ENCODE results near the gene MTPN. TPM values are rescaled to one million over a fixed set of nuclear protein-coding genes. Genes with fewer than 3 reads are reported as not detected.

Gene MTPN
- polyA plus RNA-seq, 3 donors = 73.6 to 156 (median 142) TPM

DNA sequence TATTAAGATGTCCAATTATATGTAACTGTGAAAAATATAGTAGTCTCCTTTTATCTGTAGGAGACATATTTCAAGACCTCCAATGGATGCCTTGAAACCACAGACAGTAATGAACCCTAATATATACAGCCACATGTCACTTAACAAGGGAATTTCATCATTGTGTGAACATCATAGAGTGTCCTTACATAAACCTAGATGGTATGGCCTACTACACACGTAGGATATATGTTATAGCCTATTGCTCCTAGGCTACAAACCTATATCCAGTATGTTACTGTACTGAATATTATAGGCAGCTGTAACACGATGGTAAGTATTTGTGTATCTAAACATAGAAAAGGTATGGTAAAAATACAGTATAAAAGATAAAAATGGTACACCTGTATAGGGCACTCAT, 32.4 kb downstream of the MTPN start:
- Histone ChIP-seq H3K79me2 (ENCODE audit: insufficient read depth, low read length) (peaks cover 93% of the 10 kb centered on the region), H3K4me3 (replicated peaks in 1 of 3; ENCODE audit: low read depth in 2 of 3, low read length in 3 of 3) (no peak overlapping the region), H3K4me1 (ENCODE audit: control insufficient read depth in 1 of 2, insufficient read depth in 2 of 2, low read length in 2 of 2) (no peaks in the 10 kb centered on the region), H3K27me3 (ENCODE audit: control insufficient read depth in 2 of 2, insufficient read depth in 2 of 2, low read length in 2 of 2) (no peaks in the 10 kb centered on the region), H3K36me3 (replicated peaks in 1 of 2; ENCODE audit: control insufficient read depth in 1 of 2, insufficient read depth in 2 of 2, low read length in 2 of 2) (peaks cover 42 to 78% of the 10 kb centered on the region in 2 donors), H2AFZ (ENCODE audit: insufficient read depth, low read depth, low read length, poor library complexity, severe bottlenecking) (no peak overlapping the region), H3K4me2 (replicated peaks; ENCODE audit: extremely low read depth, low read length, poor library complexity, severe bottlenecking) (no peak overlapping the region), H3K27ac (ENCODE audit: low read depth in 1 of 2, low read length in 2 of 2) (no peak overlapping the region), H3K9ac (ENCODE audit: insufficient read depth, low read length, poor library complexity, severe bottlenecking) (no peak overlapping the region), H4K20me1 (ENCODE audit: insufficient read depth, low read length) (peaks cover 100% of the 10 kb centered on the region), H3K9me3 (replicated peaks in 1 of 2; ENCODE audit: control insufficient read depth in 1 of 2, insufficient read depth in 1 of 2, low read length in 2 of 2) (no peaks in the 10 kb centered on the region)
- Mint-ChIP-seq H3K27ac (no peak overlapping the region), H3K4me1 (peaks cover 3% of the 10 kb centered on the region), H3K9me3 (no peaks in the 10 kb centered on the region), H3K4me3 (no peak overlapping the region), H3K36me3 (peaks cover 43 to 44% of the 10 kb centered on the region in 2 donors), H3K27me3 (ENCODE audit: low read depth in 3 of 3) (no peaks in the 10 kb centered on the region)
- TF ChIP-seq, protein P1, sequence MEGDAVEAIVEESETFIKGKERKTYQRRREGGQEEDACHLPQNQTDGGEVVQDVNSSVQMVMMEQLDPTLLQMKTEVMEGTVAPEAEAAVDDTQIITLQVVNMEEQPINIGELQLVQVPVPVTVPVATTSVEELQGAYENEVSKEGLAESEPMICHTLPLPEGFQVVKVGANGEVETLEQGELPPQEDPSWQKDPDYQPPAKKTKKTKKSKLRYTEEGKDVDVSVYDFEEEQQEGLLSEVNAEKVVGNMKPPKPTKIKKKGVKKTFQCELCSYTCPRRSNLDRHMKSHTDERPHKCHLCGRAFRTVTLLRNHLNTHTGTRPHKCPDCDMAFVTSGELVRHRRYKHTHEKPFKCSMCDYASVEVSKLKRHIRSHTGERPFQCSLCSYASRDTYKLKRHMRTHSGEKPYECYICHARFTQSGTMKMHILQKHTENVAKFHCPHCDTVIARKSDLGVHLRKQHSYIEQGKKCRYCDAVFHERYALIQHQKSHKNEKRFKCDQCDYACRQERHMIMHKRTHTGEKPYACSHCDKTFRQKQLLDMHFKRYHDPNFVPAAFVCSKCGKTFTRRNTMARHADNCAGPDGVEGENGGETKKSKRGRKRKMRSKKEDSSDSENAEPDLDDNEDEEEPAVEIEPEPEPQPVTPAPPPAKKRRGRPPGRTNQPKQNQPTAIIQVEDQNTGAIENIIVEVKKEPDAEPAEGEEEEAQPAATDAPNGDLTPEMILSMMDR (IDR thresholded peaks at IDR 0.05) = no peak
- no peak for DNase-seq
- no CpG with 5 or more reads among the region's 2 CpGs for WGBS (ENCODE audit: insufficient coverage)
- intact Hi-C loops (cut with micrococcal nuclease) = loop anchor here in 1 of 2 donors (5.0 kb wide), 1 partner anchor 33 kb away; the partner anchor contains the start of gene MTPN

DNA sequence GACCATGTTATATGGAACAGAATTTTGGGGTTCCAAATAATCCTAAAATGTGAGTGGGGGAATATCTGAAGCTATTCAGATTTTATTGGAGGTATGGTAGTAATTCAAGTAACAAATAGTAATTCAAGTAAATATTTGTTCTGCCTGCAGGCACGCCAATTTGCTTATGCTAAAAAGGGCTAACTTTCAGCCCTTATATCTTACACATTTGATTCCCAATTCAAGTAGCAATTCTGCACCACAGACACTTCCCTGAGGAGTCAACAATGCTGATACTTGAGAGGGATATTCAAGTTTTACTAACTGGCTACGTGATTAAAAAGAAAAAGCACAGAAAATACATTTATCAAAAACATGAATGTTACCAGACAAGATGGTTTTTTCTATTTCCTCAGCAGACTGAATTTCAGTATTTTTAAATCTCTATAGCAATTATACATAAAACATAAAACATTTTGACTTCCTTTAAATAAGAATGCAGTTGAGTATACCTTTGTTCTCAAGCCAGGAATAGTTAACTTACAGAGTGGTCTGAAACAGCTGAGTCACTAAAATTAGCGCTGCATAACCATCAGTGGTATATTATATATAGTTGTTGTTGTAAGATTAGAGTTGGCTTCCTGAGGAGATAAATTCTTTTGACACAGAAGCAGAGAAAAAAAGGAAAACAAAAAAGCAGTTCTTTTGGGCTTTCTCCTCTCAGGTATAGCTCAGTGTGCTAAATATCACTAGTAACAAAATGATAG, 33.9 kb downstream of the MTPN start:
- peaks cover 99% of the 10 kb centered on the region for H4K20me1 ChIP-seq (ENCODE audit: insufficient read depth, low read length)

More for the DNA sequence above, 33.9 kb downstream of the MTPN start:
- H3K79me2 ChIP-seq (ENCODE audit: insufficient read depth, low read length) = peaks cover 92% of the 10 kb centered on the region
- no peak overlapping the region for H2AFZ ChIP-seq (ENCODE audit: insufficient read depth, low read depth, low read length, poor library complexity, severe bottlenecking)
- intact Hi-C loops (cut with micrococcal nuclease) = loop anchor here in 1 of 2 donors (5.0 kb wide), 1 partner anchor 34 kb away; the partner anchor contains the start of gene MTPN
- no peak for DNase-seq
- H3K27ac Mint-ChIP-seq = peak overlapping the region in 1 of 7 donors; percentile 21
- no peak overlapping the region for H3K4me3 Mint-ChIP-seq
- peaks cover 4% of the 10 kb centered on the region for H3K4me1 Mint-ChIP-seq
- no peaks in the 10 kb centered on the region for H3K4me1 ChIP-seq (ENCODE audit: control insufficient read depth in 1 of 2, insufficient read depth in 2 of 2, low read length in 2 of 2)
- no peak overlapping the region for H3K9ac ChIP-seq (ENCODE audit: insufficient read depth, low read length, poor library complexity, severe bottlenecking)
- peaks cover 37 to 39% of the 10 kb centered on the region in 2 donors for H3K36me3 Mint-ChIP-seq
- H3K9me3 ChIP-seq (replicated peaks in 1 of 2; ENCODE audit: control insufficient read depth in 1 of 2, insufficient read depth in 1 of 2, low read length in 2 of 2) = no peaks in the 10 kb centered on the region
- H3K36me3 ChIP-seq (replicated peaks in 1 of 2; ENCODE audit: control insufficient read depth in 1 of 2, insufficient read depth in 2 of 2, low read length in 2 of 2) = peaks cover 30 to 72% of the 10 kb centered on the region in 2 donors
- no peaks in the 10 kb centered on the region for H3K27me3 ChIP-seq (ENCODE audit: control insufficient read depth in 2 of 2, insufficient read depth in 2 of 2, low read length in 2 of 2)
- H3K4me3 ChIP-seq (replicated peaks in 1 of 3; ENCODE audit: low read depth in 2 of 3, low read length in 3 of 3) = no peak overlapping the region
- no CpG with 5 or more reads among the region's 3 CpGs for WGBS (ENCODE audit: insufficient coverage)
- no peaks in the 10 kb centered on the region for H3K9me3 Mint-ChIP-seq
- H3K4me2 ChIP-seq (replicated peaks; ENCODE audit: extremely low read depth, low read length, poor library complexity, severe bottlenecking) = no peak overlapping the region
- TF ChIP-seq, protein P1 (IDR thresholded peaks at IDR 0.05) = no peak
- H3K27me3 Mint-ChIP-seq (ENCODE audit: low read depth in 3 of 3) = no peaks in the 10 kb centered on the region
- no peak overlapping the region for H3K27ac ChIP-seq (ENCODE audit: low read depth in 1 of 2, low read length in 2 of 2)

All from CD14-positive monocyte (primary cell).